T1000 (cell line): ENCODE measurements around the gene AKT3.
"Not testable (repeated sequence)": the region's sequence is repeated elsewhere in the genome, so short reads cannot be mapped to it uniquely, and the experiment has no call there.

ENCODE experiments used
- DNase-seq: peaks from one replicate; lab custom pipeline; 2025; ENCODE audit warnings: mixed read lengths; lab: John Stamatoyannopoulos, UW

AKT3 gene

DNA sequence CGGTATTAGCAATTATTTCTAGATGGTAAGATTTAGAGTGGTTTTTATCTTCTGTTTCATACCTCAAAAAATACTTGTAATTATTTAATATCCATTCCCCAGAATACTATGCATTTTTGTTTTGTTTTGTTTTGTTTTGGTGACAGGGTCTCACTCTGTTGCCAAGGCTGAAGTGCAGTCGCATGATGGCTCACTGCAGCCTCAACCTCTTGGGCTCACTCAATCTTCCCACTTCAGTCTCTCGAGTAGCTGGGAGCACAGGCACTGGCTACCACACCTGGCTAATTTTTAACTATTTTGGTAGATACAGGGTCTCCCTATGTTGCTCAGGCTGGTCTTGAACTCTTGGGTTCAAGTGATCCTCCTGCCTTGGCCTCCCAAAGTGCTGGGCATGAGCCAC lies 252.7 kb downstream of the AKT3 start:
- no peak for DNase-seq

DNA sequence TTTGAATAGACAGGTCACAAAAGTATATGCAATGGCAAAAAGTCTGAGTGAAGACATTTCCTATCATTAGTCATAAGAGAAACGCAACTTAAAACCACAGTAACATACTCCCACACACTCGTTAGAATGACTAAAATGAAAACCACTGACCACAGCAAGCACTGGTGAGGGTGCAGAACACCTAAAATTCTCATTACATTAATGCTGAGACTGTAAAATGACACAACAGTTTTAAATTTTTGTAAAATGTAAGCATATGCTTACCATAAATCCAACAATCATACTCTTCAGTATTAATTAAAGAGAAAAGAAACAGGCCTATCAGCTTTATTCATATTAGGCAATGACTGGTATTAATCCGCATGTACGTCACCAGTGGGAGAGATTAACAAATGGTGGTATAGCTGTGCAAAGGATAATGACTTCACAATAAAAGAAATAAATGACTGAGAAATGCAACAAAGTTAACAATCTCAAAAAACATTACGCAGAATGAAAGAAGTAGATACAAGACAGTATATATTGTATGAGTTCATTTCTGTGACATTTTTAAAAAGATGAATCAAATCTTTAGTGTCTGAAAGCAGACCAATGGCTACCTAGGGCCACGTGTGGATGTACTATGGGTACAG lies 253.5 kb downstream of the AKT3 start:
- DNase-seq, result no peak

DNA sequence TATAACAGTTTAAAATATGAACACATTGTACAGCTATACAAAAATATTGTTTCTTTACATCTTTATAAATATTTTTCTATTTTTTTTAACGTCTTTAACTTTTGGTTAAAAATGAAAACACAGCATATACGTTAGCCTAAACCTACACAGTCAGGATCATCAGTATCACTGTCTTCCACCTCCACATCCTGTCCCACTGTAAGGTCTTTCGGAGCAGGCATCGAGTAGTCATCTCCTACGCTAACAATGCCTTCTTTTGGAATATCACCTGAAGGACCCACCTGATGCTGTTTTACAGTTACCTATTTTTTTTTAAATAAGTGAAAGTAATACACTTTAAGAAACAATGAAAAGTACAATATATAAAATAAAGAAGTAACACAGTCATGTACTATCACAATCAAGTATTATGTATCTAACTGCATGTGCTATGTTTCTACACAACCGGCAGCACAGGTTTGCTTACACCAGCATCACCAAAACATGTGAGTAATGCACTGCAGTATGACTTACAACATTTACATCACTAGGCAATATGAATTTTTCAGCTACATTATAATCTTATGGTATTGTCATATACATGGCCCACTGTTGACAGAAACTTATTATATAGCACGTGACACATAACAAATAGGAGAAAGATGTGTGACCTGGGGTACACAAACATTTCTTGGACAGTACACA lies 254.4 kb downstream of the AKT3 start:
- no peak for DNase-seq

DNA sequence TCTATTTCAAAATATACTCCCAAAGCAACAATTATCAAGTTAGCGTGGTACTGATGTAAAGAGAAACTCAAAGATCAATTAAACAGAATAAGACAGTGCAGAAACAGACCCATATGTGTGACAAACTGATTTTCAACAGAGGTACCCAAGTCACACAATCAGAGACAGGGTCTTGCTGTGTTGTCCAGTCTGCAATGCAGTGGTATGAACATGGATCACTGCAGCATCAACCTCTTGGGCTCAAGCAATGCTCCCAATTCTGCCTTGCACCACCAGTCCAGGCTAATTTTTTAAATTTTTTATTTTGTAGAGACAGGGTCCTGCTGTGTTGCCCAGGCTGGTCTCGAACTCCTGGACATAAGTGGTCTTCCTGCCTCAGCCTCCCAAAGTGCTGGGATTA lies 255.6 kb downstream of the AKT3 start:
- no peak for DNase-seq

DNA sequence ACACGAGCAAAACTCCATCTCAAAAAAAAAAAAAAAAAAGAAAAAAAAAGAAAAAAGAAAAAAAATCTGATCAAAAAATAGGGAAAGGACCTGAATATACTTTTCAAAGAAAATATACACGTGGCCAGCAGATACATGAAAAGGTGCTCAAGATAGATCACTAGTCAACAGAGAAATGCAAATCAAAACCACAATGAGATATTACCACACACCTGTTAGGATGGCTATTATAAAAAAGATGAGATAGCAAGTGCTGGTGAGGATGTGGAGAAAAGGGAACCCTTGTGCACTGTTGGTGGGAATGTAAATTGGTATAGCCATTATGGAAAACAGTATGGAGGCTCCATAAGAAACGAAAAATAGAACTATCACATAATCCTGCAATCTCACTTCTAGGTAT lies 260.8 kb downstream of the AKT3 start:
- DNase-seq, result not testable (repeated sequence)

DNA sequence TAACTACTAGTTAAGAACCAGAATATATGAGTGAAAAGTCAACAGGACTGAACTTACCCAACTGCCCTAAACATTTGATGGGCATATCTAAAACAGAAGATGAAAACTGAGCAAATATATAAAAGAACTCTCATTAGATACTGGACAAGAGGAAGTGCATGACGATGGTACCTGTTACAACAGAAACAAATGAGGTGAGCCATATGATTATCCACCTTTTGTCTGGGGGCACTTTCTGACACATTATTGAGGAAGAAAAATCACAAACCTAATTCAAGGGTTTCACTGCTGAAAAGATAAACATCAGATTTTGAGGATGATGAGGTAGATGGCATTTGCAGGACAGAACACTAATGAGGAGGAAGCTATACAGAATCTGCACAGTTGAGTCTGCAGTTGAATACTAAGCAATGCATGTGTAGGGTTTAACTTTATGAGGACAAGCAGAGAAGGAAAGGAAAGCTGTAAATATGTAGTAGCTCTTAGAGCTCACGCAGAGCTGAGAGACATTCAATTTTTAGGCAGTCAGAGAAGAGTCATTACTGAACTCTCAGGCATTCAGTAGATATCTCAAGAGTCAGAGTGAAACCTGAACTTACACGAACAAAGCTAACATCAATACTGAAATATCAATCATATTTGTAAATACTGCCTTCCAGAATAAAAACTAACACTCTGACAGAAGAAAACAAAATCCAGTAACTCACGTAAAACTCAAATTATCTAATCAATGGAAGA lies 262.1 kb downstream of the AKT3 start:
- DNase-seq, result no peak

DNA sequence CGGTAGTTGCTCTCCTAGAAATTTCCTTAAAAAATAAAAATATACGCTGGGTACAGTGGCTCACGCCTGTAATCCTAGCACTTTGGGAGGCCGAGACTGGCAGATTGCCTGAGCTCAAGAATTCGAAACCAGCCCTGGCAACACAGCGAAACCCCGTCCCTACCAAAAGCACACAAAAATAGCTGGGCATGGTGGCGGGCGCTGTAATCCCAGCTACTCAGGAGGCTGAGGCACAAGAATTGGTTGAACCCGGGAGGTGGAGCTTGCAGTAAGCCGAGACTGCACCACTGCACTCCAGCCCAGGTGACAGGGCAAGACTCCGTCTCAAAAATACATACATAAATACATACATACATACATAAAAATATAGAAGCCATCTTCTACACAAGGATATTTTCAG lies 262.8 kb downstream of the AKT3 start:
- no peak for DNase-seq

DNA sequence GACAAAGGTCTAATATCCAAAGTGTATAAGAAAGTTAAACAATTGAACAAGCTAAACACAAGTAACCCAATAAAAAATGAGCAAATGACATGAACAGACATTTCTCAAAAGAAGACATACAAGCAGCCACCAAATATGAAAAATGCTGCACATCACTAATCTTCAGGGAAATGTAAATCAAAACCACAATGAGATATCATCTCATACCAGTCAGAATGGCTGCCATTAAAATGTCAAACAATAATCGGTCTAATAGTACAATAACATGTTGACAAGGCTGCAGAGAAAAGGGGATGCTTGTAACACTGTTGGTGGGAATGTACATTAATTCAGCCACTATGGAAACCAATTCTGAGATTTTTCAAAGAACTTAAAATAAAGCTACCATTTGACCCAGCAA lies 264.1 kb downstream of the AKT3 start:
- no peak for DNase-seq

DNA sequence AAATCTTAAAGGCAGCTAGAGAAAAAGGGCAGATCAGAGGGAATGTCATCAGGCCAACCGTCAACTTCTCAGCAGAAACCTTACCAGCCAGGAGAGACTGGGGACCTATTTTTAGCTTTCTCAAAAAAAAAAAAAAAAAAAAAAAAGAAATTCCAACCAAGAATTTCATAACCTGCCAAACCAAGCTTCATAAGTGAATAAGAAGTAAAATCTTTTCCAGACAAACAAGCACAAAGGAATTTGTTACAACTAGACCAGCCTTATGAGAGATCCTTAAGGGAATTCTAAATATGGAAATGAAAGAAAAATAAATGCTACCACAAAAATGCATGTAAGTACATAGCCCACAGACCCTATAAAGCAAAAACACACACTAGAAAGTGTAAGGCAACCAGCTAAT lies 267.7 kb downstream of the AKT3 start:
- no peak for DNase-seq

DNA sequence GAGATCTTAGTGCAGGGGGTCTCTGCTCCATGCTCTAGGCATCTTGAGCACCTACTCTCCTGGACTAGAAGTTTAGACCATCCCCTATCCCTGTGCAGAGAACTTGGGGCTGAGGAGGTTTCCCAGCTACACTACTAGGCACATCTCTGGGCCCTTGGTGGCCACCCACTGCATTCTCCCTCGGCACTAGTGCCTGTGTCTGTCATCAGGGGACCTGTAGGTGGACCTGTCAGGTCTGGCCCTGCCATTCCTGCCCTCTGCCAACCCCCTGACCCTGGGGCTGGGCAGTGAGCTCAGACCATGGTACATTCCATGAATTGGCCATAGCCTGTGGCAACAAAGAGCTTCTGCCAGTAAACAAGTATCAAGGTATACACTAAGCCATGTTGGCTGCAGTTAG lies 269.1 kb downstream of the AKT3 start:
- DNase-seq, result no peak

DNA sequence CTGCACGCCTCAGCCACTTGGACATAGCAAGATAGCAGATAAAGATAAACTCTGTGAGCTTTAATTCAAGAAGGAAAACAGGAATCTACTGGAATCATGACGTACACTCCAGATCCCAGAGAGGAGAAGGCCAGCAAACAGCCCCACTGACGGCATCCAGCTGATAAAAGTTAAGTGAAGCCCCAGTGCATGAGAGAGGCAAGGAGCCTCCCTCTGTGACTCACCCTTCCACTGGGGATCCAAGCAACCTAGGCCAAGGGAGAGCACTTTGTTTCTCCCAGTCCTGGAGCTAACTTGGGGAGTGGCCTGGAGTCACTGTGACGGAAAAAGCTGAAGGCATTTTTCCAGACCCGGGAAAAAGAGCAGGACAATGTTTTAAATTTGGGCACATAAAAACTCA lies 270.0 kb downstream of the AKT3 start:
- no peak for DNase-seq

DNA sequence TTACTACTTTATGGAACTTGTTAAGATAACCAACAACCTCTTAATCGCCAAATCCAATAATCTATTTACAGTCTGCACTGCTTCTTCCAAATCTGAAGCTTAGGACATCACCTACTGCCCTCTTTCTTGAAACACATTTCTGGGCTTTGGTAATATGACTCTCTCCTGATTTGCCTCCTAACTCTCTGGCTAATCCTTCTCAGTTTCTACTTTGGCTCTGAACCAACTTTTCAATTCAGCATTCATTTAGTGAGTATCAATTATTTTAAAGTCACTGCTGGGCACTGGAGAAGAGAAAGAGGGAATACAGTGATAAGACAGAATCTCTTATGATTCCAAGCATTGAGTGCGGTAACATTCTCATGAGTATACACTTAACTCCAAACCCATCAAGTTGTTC lies 275.0 kb downstream of the AKT3 start:
- no peak for DNase-seq

DNA sequence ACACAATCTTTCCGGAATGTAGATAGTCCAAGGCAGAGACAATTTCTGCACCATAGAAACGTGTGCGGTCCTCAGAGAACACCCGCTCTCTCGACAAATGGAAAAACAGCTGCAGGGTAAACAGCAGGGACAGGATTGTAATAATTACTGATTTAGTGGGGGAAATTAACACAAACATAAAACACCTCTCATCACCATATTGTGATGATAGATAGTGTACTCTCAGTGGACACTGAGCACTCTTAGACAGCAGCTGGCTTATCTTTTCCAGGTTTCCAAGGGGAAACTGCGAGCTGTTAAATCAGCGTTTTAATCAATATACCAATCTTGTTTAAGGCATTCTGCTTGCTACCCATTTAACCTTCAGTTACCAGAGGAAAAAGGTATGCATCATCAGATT lies 277.1 kb downstream of the AKT3 start:
- DNase-seq, result no peak

DNA sequence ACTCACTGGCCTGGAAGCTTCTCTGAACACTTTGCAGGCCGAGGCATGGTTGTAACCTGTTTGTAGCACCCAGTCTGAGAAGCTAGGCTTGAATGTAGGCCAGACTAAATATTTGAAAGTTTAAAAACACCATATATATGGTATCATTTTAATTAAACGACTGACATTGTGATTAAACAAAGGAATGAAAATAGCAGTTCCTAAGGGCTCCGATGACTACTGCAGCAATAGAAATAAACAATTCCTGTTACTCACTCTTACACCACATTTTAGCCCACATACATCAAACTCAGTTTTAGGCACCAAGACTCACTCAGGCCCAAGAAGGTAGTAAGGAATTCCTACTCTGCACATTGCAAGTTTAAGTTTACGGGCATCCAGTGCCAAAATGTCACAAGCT lies 281.2 kb downstream of the AKT3 start:
- no peak for DNase-seq

DNA sequence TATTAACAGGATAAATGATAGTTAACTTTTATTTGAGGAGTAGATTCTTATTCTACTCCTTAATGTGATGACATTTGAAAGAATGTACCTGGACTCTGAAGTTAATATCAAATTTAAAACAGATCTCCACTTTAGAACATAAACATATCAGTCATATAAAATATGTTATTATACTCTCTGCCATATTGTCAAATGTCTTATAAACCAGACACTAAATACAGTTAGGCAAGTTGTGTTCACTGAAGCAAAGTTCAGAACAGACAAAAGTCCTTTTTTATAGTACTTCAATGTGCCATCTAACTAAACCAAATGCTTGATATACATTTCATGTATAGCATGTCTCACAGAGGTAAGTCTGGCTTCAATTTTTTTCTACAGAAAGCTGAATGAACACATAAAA lies 285.2 kb downstream of the AKT3 start:
- no peak for DNase-seq

DNA sequence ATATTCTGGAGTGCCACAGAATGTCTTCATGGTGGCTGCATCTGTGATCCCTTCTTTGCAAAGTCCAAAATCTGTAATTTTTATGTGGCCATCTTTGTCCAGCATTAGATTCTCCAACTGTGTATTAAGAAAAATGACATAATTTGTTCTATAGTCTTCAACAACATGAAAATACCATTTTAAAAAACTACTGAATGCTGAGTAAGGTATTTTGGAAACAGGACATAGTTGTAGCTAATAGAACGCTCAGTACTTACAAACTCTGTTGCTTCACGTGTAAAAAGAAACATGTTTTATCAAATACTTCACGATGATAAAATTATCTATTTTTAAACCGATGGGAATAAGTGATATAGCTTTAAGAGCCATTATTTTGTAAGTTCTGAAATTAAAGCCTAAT lies 286.3 kb downstream of the AKT3 start:
- DNase-seq, result no peak

DNA sequence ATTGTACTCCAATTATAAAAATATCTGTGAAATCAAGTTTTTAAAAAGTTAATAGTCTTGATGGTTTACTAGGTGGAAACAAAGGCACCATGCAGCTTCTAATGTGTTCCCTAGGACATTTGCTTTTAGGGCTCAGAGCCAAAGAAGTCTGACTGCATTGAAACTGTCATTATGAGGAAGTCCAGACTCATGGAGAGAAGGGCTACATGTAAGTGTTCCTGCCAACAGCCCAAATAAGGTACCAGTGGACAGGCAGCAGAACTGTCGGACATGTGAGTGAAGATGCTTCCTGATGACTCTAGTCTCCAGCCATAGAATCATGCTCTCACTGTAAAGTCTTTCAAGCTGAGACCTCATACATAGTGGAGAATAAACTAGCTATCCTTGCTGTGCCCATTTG lies 287.6 kb downstream of the AKT3 start:
- no peak for DNase-seq

DNA sequence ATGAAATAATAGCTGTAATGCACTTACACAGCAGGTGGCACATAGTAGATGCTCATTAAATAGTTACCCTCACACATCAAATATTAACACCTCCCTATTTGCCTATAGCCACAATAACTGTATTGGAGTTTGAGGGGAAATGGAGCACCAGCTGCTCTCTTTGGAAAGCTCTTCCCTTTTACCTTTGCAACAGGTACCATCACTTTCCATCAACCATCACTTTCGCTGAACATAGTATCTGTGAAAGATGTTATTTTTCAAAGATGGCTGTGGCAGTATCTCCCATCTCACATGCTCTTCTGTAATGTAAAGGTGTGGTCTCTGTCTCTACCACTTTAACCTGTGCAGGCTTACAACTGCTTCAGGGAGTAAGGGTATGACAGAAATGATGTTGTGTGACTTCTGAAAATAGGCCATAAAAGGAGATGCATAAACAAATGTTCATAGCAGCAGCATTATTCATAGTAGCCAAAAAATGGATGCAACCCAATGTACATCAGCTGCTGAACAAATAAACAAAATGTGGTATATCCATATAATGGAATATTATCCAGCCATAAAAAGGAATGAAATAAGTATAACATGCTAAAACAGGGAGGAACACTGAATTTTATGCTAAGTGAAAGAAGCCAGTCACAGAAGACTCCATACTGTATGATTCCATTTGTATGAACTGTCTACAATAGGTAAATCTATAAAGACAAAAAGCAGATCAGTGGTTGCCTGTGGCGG lies 288.3 kb downstream of the AKT3 start:
- DNase-seq, result no peak

DNA sequence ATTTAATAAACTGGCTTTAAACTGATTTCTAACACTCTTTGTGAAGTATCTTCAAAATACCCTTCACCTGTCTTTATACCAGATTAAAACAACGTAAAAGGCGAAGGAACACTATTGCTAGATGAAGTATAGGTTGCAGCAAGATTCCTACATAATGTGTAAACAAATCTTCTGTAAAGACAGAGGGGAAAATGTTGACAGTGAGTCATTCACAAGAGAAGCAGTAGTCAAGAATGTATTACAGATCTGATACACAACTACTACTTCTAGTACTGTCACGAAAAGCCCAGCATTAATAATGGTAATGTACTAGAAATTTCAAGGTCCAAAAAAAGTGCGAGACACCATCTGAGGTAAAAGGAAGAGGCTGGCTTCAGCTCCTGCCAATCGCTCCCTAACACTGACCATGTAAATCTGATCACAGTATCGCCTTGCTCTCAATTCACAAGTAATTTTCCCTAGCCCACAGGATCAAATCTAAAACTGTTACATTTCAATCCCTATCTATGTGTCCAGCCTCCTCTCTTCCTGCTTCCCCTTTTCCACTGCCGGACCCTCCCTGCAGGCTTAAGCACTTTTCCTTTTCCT lies 290.4 kb downstream of the AKT3 start:
- DNase-seq, result no peak

DNA sequence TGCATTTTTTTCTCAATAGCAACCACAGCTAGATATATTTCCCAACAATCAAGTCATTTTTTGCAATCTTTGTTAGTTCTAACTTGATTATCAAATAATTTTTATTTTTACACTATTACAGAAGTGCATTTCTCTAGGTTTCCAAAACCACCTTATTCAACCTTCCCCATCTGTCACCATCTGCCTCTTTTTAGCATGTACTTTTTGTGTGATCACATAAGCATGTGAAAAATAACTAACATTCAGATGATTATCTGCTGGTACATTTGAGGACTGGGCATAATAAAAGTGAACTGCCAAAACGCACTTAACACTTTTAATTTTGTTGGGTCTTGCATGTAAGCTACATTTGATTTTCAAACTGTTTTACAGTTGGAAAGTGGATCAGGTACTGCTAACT lies 291.5 kb downstream of the AKT3 start:
- no peak for DNase-seq

DNA sequence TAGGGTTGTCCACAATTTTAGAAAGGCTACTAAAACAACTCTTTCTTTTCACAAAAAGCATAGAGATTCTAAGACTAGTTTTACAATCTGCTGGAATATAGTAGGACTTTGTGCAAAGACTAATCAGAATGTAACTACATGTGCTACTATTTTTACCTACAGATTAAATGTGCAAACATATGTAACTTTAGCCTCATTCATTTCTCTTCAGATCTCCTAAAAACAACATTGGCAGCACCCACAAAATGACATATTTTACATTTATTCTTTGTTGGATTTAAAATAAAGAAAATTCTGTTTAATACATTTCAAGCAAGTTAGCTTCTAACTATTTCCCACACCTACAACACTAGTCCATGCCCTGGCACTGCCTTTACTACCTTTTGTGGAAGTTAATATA lies 292.2 kb downstream of the AKT3 start:
- no peak for DNase-seq

DNA sequence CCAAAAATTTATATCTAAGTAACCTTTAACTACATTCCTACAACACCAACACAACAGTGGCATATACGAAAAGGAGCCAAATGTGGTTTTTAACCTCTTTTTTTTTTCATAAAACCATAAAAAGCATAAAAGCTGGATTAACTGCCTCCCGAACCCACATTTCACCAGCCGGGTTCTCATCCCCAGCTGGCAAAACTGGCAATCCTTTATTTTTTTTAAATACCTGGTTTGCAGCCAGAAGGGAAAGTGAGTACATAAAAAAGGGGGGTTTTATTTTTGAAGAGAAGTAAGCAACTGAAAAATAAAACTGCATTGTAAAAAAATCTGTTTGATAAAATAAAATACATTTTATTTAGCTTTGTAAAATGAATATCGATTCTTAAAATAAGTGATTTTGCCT lies 295.4 kb downstream of the AKT3 start:
- DNase-seq, result no peak
